Astrocyte of the spinal cord (primary cell): ENCODE data around the gene GRM2.

Experiments
- DNase-seq: peaks from one replicate; pipeline ENCODE4 v3.0.0; 2011; ENCODE audit warnings: low read depth, low spot score
- H3K4me3 ChIP-seq: 2 replicates; pipeline ENCODE4 v1.5.1; 2011; ENCODE audit warnings: low read depth, mild to moderate bottlenecking, low read length, moderate library complexity
- CTCF ChIP-seq: IDR thresholded peaks from 2 replicates; pipeline ENCODE4 v1.5.1; 2012; ENCODE audit warnings: low read depth, mild to moderate bottlenecking, low read length, inconsistent platforms
- in situ Hi-C: cut with HindIII; loops from 2 replicates; pipeline ENCODE4 v1.10.0; 2017; ENCODE audit warnings: low sequenced_read_pairs

The GRM2 gene

GRCh38 chr3:51712963-51713362, 6.1 kb downstream of the GRM2 start:
- no peak for DNase-seq
- no peak overlapping the region for H3K4me3 ChIP-seq
- in situ Hi-C loops: no loop called here
- TF ChIP-seq CTCF: no peak

GRCh38 chr3:51715231-51715976, 8.5 kb downstream of the GRM2 start:
- H3K4me3 ChIP-seq: no peak overlapping the region
- TF ChIP-seq CTCF: no peak
- no peak for DNase-seq
- in situ Hi-C loops: no loop called here

- in situ Hi-C loops: no loop called here
- DNase-seq: no peak
- H3K4me3 ChIP-seq: no peak overlapping the region
- no peak for TF ChIP-seq CTCF
These were observed 9.1 kb downstream of the GRM2 start for GRCh38 chr3:51715977-51716294.

- no peak for DNase-seq
- no peak for TF ChIP-seq CTCF
- in situ Hi-C loops: no loop called here
These were observed 9.9 kb downstream of the GRM2 start for GRCh38 chr3:51716805-51717204.

GRCh38 chr3:51717446-51717845, 10.6 kb downstream of the GRM2 start:
- in situ Hi-C loops: no loop called here

More at GRCh38 chr3:51716805-51717204, 9.9 kb downstream of the GRM2 start:
- no peak overlapping the region for H3K4me3 ChIP-seq

GRCh38 chr3:51717947-51718346, 11.1 kb downstream of the GRM2 start:
- no peak overlapping the region for H3K4me3 ChIP-seq
- no peak for TF ChIP-seq CTCF
- in situ Hi-C loops: no loop called here
- DNase-seq: no peak

More at GRCh38 chr3:51717446-51717845, 10.6 kb downstream of the GRM2 start:
- H3K4me3 ChIP-seq: no peak overlapping the region
- no peak for TF ChIP-seq CTCF
- no peak for DNase-seq
